ENCODE results near the gene TSPY8. TPM values are rescaled to one million over a fixed set of nuclear protein-coding genes. Genes with fewer than 3 reads are reported as not detected.

TSPY8 gene
- total and polyA plus RNA-seq, 2 of the 4 experiments (the other 2 are of a cell fraction), result not detected

DNA sequence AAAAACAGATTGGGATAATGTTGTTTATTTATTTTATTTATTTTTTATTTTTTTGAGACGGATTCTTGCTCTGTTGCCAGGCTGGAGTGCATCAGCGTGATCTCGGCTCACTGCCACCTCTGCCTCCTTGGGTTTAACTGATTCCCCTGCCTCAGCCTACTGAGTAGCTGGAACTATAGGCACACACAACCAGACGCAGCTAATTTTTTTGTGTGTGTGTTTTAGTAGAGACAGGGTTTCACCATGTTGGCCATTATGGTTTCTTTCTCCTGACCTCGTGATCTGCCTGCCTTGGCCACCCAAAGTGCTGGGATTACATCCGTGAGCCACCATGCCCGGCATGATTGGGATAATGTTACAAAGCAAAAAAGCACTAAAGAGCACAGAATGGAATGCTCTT, 36.6 kb upstream of the TSPY8 start:
- DNase-seq (no peak), ATAC-seq (ENCODE audit: low read depth) (no peak)
- Histone ChIP-seq H4K8ac (ENCODE audit: low read depth in 2 of 2, low read length in 2 of 2) (no peak overlapping the region), H2BK20ac (ENCODE audit: low read depth, low read length) (no peak overlapping the region), H4K91ac (ENCODE audit: insufficient read depth, low read depth, low read length) (no peak overlapping the region), H2BK5ac (ENCODE audit: low read depth, low read length, poor library complexity, severe bottlenecking) (no peak overlapping the region), H3K14ac (replicated peaks; ENCODE audit: low read depth, low read length) (no peak overlapping the region), H3K9me3 (ENCODE audit: control insufficient read depth, insufficient read depth, low read length) (no peaks in the 10 kb centered on the region), H2BK15ac (ENCODE audit: low read depth, low read length) (no peak overlapping the region), H3K36me3 (ENCODE audit: control insufficient read depth, insufficient read depth, low read length) (no peaks in the 10 kb centered on the region), H3K27ac (ENCODE audit: insufficient read depth, low read length) (no peak overlapping the region), H3K4me1 (ENCODE audit: control insufficient read depth, insufficient read depth, low read length) (no peaks in the 10 kb centered on the region), H3K4me2 (ENCODE audit: low read depth, low read length) (no peak overlapping the region), H2BK120ac (ENCODE audit: low read depth, low read length) (no peak overlapping the region), H3K27me3 (ENCODE audit: control insufficient read depth, insufficient read depth, low read length) (no peaks in the 10 kb centered on the region), H2AFZ (replicated peaks; ENCODE audit: low read length, poor library complexity) (no peak overlapping the region), H3K79me1 (ENCODE audit: low read depth in 1 of 2, low read length in 2 of 2) (no peaks in the 10 kb centered on the region), H4K5ac (ENCODE audit: low read depth, low read length) (no peak overlapping the region), H3K4me3 (ENCODE audit: insufficient read depth, low read depth, low read length) (no peak overlapping the region), H4K20me1 (ENCODE audit: insufficient read depth, low read length) (no peaks in the 10 kb centered on the region), H2AK5ac (ENCODE audit: low read depth, low read length) (no peak overlapping the region), H3K56ac (ENCODE audit: extremely low read depth, insufficient read depth, low read length) (no peak overlapping the region), H3K18ac (ENCODE audit: low read depth, low read length) (no peak overlapping the region), H3K9ac (ENCODE audit: low read depth, low read length) (no peak overlapping the region), H3K23ac (ENCODE audit: low read depth, low read length) (no peak overlapping the region), H3K4ac (ENCODE audit: low read depth, low read length) (no peak overlapping the region), H3K9me1 (ENCODE audit: insufficient read depth, low read length) (no peaks in the 10 kb centered on the region), H2AK9ac (replicated peaks; ENCODE audit: low read depth, low read length, poor library complexity) (no peak overlapping the region)
- in situ Hi-C loops (cut with MboI; ENCODE audit: low sequenced_read_pairs) (no loop called here), dilution Hi-C loops (cut with HindIII; ENCODE audit: low sequenced_read_pairs, unreplicated experiment) (no loop called here), intact Hi-C loops (cut with micrococcal nuclease) (no loop called here)
- ChIA-PET CTCF (no interaction called here), POLR2A (ENCODE audit: unreplicated experiment) (no interaction called here)
- no CpG with 5 or more reads among the region's 7 CpGs for WGBS, 2 experiments (ENCODE audit: extremely low coverage in 2 of 2, insufficient read length in 1 of 2)
- BruUV-seq (replicated peaks), result no TSS peak
- TF ChIP-seq MAFK (IDR thresholded peaks at IDR 0.05; ENCODE audit: low read depth, low read length) (no peak), RFX5 (IDR thresholded peaks at IDR 0.05; ENCODE audit: low read depth, low read length) (no peak), MXI1 (IDR thresholded peaks at IDR 0.05; ENCODE audit: borderline replicate concordance, low read depth, low read length) (no peak), MAZ (IDR thresholded peaks at IDR 0.05; ENCODE audit: borderline replicate concordance, low read depth, low read length) (no peak), FOS (IDR thresholded peaks at IDR 0.05; ENCODE audit: low read depth, low read length) (no peak), CEBPB (IDR thresholded peaks at IDR 0.05; ENCODE audit: low read depth, low read length) (no peak), BHLHE40 (IDR thresholded peaks at IDR 0.05; ENCODE audit: low read depth, low read length) (no peak), POLR2A (IDR thresholded peaks at IDR 0.05; ENCODE audit: low read depth, low read length) (no peak), RAD21 (IDR thresholded peaks at IDR 0.05; ENCODE audit: low read length) (no peak), CHD1 (IDR thresholded peaks at IDR 0.05; ENCODE audit: low read depth, low read length) (no peak)
- TF ChIP-seq, protein P1, sequence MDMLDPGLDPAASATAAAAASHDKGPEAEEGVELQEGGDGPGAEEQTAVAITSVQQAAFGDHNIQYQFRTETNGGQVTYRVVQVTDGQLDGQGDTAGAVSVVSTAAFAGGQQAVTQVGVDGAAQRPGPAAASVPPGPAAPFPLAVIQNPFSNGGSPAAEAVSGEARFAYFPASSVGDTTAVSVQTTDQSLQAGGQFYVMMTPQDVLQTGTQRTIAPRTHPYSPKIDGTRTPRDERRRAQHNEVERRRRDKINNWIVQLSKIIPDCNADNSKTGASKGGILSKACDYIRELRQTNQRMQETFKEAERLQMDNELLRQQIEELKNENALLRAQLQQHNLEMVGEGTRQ (IDR thresholded peaks at IDR 0.05; ENCODE audit: low read depth, low read length), result no peak
- TF ChIP-seq, protein P2, sequence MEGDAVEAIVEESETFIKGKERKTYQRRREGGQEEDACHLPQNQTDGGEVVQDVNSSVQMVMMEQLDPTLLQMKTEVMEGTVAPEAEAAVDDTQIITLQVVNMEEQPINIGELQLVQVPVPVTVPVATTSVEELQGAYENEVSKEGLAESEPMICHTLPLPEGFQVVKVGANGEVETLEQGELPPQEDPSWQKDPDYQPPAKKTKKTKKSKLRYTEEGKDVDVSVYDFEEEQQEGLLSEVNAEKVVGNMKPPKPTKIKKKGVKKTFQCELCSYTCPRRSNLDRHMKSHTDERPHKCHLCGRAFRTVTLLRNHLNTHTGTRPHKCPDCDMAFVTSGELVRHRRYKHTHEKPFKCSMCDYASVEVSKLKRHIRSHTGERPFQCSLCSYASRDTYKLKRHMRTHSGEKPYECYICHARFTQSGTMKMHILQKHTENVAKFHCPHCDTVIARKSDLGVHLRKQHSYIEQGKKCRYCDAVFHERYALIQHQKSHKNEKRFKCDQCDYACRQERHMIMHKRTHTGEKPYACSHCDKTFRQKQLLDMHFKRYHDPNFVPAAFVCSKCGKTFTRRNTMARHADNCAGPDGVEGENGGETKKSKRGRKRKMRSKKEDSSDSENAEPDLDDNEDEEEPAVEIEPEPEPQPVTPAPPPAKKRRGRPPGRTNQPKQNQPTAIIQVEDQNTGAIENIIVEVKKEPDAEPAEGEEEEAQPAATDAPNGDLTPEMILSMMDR (conservative IDR thresholded peaks at IDR 0.05; ENCODE audit: low read depth, low read length), result no peak
- TF ChIP-seq, protein P3, sequence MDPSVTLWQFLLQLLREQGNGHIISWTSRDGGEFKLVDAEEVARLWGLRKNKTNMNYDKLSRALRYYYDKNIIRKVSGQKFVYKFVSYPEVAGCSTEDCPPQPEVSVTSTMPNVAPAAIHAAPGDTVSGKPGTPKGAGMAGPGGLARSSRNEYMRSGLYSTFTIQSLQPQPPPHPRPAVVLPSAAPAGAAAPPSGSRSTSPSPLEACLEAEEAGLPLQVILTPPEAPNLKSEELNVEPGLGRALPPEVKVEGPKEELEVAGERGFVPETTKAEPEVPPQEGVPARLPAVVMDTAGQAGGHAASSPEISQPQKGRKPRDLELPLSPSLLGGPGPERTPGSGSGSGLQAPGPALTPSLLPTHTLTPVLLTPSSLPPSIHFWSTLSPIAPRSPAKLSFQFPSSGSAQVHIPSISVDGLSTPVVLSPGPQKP (IDR thresholded peaks at IDR 0.05; ENCODE audit: borderline replicate concordance, low read depth, low read length), result no peak
